GM21367 (cell line): Measurements from ENCODE around the gene WNT2B.

ENCODE experiments used
- ATAC-seq: cut with Tn5 transposase; IDR thresholded peaks from one replicate; pipeline ENCODE4 v1.9.1; 2021; ENCODE audit not compliant: unreplicated experiment

Gene WNT2B

DNA sequence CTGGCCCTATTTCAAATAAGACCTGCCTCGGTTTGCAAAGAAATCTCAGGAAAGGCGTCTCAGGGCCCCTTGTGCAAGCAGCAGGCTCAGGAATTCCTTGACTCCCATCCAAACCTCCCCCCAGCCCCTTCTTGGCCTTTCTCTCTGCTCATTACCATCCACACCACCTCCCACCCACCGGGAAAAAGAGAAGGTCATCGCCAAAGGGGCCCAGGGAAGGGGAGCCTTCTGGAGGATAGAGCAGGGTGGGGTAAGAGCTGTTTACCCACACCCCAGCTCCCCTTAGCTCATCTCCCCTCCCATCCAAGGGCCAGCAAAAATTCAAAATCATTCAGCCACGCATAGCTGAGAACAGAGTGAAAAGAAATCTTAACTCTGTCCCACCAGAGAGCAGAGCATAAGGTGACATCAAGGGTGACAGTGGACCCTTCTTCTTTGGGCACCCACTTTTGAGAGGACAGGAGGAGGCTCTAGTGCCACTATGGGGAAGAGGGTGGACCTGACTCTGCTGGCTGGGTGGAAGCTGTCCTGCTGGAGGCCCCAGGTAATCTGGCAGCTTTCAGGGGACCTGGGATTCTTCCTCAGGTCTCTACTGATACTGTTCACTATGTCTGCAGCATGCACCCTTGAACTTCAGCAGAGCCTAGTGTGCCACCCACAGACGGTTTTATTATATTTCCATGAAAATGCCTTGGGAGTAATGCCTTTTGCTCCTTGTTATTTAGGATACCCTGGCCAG lies 3.9 kb upstream of the WNT2B start:
- ATAC-seq = no peak

- no peak for ATAC-seq
Measured at GRCh38 chr1:112505400-112505785, 3.4 kb upstream of the WNT2B start.

DNA sequence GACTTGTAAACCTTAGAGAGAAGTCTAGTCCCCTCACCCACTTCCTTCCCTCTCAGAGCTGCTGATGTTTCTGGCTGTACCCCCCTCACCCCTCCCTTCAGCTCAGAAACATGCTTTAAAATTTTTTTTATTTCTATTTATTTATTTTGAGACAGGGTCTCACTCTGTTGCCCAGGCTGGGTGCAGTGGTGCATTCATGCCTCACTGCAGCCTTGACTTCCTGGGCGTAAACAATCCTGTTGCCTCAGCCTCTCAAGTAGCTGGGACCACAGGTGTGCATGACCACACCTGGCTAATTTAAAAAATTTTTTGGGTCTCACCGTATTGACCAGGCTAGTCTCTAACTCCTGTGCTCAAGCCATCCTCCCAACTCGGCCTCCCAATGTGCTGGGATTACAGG lies 2.9 kb upstream of the WNT2B start:
- no peak for ATAC-seq

DNA sequence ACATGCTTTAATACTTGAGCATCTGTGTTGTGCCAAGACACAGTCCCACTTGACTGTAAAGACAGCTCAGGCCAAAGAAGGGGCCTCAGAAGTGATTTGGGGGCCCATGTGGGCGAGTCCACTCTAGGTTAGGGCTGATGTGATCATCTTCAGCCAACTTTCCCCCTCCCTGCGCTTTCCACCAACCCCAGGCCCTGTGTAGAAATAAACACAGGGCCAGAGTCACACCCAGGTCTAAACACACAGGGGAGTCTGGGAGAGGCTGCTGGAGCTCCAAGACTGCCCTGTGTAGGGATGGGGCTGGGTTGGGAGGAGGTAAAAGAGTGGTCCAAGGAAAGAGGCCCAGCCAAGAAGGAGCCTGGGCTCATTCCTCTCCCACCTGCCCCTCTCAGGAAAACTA lies 2.5 kb upstream of the WNT2B start:
- no peak for ATAC-seq

DNA sequence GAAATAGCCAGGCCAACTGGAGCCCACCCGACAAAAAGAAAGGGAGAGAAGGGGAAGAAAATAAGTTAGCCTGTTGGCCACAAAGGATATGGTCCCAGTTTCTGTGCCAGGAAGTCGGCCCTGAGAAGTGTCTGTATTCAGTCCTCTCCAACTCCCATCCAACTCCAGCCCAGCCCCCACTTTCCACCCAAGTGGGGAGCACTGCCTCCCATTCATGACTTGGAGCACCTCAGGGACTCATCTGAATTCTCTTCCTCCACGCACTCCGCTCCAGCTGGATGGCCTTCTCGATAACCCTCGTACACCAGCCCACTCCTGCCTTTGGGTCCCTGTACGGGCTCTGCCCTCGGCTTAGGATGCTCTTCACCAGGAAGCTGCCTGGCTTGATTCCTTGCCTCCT lies 2.0 kb upstream of the WNT2B start:
- ATAC-seq = no peak

DNA sequence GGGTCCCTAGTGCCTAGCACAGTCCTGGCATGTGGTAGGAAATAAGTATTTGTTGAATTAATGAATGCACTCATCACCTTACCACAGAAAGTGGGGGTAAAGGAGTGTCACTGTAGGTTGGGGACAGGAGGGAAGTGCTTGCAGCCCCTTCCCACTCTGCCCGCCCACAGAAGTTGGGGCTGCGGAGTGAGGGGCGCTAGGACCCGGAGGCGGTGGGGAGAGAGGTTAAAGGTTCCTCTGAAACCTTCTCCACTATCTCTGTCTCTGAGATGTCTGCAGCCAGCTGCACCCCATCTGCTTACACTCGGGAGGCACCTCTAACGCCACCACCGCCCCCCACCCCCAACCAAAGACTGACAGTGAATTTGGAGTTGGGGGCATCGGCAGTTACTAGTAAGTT lies 1.4 kb upstream of the WNT2B start:
- no peak for ATAC-seq

DNA sequence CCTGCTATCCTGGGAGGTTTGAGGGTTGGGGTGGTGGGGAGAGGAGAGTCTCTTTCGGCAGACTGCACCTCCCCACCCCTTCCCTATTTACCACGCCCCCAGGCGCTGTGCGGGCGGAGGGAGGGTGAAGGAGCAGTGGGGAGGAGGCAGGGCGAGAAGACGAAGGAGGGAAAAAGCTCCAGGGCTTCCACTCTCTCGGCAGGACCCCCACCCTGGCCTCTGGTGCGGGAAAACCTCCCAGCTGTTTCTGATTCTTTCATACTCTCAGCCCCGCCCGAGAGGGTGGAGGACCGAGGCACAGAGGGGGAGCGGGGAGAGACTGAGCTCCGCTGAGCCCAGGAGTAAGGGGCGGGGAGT lies 866 bp upstream of the WNT2B start:
- ATAC-seq = no peak

DNA sequence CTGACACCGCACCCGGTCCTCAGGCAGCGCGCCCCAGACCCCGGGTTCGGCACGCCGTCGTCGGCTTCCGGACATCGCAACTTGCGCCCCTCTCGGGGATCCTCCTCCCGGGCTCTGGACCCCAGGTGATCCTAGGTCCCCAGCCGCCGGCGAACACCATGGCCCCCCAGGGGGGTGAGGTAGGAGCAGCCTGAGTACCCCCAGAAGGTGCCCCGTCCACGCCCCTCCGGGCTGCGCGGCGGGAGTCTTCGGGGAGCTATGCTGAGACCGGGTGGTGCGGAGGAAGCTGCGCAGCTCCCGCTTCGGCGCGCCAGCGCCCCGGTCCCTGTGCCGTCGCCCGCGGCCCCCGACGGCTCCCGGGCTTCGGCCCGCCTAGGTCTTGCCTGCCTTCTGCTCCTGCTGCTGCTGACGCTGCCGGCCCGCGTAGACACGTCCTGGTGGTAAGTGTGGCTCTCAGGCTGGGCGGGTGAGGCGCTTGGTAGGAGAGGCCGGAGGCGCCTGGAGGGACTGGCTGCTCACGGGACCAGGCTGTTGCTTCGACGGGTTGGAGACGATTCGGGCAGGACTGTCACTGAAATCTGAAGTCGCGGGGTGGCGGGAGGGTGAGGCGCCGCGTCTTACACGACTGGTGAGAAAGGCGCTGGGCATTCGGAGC lies 367 bp downstream of the WNT2B start:
- ATAC-seq = no peak

DNA sequence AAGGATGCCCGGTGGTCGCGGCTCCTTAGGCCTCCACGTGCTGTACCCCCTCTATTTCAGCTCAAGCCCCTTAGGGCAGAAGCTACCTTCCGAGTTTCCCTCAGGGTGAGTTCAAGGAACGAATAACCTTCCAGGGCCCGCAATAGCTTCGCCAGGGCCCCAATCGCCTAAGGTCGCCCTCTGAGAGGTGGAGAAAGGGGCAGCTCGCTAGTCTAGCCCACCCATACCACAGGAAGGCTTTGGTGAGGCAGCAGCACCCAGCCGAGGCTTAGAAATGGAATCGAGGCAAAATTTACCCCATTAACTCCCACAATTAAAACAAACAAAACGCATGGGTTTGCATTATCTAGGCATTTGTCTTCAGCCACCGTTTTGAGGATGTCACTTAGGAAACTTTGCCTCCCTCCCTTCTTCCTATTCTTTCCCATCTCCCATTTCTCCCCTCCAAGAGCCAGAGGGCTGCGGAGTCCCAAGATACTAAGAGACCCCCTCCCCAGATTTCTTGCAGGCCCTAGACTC lies 954 bp downstream of the WNT2B start:
- no peak for ATAC-seq

GRCh38 chr1:112510340-112510739 lies 1.6 kb downstream of the WNT2B start:
- ATAC-seq = no peak

DNA sequence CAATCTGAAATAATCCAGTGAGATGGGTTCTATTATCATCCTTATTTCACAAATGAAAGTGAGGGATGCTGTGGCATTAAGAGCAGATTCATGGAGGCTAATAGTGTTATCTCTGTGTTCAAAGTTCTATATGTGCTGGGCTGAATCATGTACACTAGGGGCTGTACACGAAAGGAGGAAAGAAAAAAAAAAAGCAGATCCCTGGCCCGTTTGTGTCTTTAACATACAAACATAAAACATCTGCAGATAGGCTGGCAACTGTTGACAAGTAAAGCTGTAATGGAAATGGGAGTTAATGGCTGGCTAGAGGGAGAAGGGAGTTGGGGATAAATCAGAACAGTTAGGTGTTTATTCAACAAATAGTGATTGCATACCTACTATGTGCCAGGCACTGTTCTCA lies 3.1 kb downstream of the WNT2B start:
- no peak for ATAC-seq

- ATAC-seq = no peak
Measured at GRCh38 chr1:112513112-112513870, 4.5 kb downstream of the WNT2B start.

GRCh38 chr1:112514901-112515300 lies 6.1 kb downstream of the WNT2B start:
- no peak for ATAC-seq

- ATAC-seq = no peak
Measured at GRCh38 chr1:112515311-112516009, 6.7 kb downstream of the WNT2B start.

DNA sequence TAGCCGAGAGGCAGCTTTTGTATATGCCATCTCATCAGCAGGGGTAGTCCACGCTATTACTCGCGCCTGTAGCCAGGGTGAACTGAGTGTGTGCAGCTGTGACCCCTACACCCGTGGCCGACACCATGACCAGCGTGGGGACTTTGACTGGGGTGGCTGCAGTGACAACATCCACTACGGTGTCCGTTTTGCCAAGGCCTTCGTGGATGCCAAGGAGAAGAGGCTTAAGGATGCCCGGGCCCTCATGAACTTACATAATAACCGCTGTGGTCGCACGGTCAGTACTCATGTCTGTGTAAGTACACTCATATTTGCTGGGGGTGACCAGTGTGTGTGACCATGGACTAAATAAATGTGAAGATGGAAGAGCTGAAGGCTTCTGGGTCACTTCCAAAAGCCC lies 7.4 kb downstream of the WNT2B start:
- ATAC-seq = no peak

- no peak for ATAC-seq
Measured at GRCh38 chr1:112517231-112517630, 8.5 kb downstream of the WNT2B start.

DNA sequence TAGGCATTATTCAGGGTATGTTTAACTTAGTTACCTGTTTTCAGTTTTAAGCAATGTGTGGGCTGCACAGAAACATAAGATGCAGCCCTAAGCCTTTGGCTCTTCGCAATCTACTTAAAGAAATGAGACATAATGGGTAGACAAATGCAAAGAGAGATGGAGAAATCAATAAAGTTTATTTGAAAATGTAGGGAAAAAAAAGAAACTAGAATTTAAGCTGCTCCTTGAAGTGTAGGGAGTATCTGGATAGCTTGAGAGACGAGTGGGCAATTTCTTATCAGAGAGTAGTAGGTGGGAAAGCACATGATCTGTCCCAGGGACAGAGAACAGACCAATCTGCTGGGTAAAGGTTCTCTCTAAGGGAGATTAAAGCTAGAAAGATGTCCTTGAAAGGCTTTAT lies 8.9 kb downstream of the WNT2B start:
- no peak for ATAC-seq

GRCh38 chr1:112518186-112518585 lies 9.4 kb downstream of the WNT2B start:
- ATAC-seq = no peak

- no peak for ATAC-seq
Measured at GRCh38 chr1:112520166-112520565, 11.4 kb downstream of the WNT2B start.

DNA sequence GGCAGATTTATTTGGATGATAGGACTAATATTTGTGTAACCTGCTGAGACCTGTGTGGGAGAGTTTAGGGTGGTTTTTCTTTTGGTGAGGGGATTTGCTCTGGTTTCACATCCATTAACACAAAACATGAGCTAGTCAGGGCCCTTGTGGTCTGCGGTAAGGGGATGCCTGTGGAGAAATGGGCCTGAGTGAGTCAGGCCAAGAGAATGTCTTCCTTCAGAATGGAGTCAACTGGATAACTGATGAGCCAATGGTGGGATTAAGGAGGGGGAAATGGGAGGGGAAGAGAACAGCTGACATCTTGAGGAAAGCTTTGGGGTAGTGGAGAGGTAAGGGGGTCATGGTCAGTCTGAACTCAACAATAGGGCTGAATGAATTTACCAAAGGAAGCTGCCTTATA lies 13.9 kb downstream of the WNT2B start:
- no peak for ATAC-seq

GRCh38 chr1:112524251-112524650 lies 15.5 kb downstream of the WNT2B start:
- no peak for ATAC-seq
